Peyer's patch (tissue), 4 donors: ENCODE results near the gene PLEKHG4. TPM values are rescaled to one million over a fixed set of nuclear protein-coding genes. Genes with fewer than 3 reads are reported as not detected.

ENCODE experiments used
- DNase-seq, 3 donors: peaks; one replicate each; pipeline ENCODE4 v3.0.0-alpha.2; 2017 to 2019
- H3K27ac ChIP-seq, 4 donors: fragments of 200-600 bp; sonication (generic); one replicate each; pipeline ENCODE4 v1.5.1; 2016 to 2019
- H3K27me3 ChIP-seq, 2 donors: fragments of 200-600 bp; sonication (generic); one replicate each; pipeline ENCODE4 v1.5.1; 2019
- H3K36me3 ChIP-seq, 3 donors: fragments of 200-600 bp; sonication (generic); one replicate each; pipeline ENCODE4 v1.5.1; 2016 to 2019
- H3K4me1 ChIP-seq, 4 donors: fragments of 200-600 bp; sonication (generic); one replicate each; pipeline ENCODE4 v1.5.1; 2016 to 2019
- H3K4me3 ChIP-seq, 4 donors: fragments of 200-600 bp; sonication (generic); 1 replicate in 3 of 4; 2 replicates in 1 of 4; pipeline ENCODE4 v1.5.1; 2016 to 2019; ENCODE audit warnings: mild to moderate bottlenecking in 1 of 4
- H3K9me3 ChIP-seq, 4 donors: fragments of 200-600 bp; sonication (generic); one replicate each; pipeline ENCODE4 v1.5.1; 2016 to 2019; ENCODE audit warnings: mild to moderate bottlenecking in 1 of 4
- POLR2A ChIP-seq, 2 donors: fragments of 450-650 bp; IDR thresholded peaks; one replicate each; pipeline ENCODE4 v1.5.1; 2017; ENCODE audit warnings: antibody characterized with exemption in 2 of 2, mild to moderate bottlenecking in 2 of 2, moderate library complexity in 2 of 2
- total RNA-seq, 4 donors: library from RNA; depleted of rRNA; stranded (reverse); fragments of >200 nt; gene quantifications; one replicate each; pipeline ENCODE4 v1.1.0, GENCODE V29; 2016
- TF ChIP-seq, protein P1 (sequence below), 6 experiments: fragments of 450-650 bp in 4 of 6; fragments of 200-600 bp in 2 of 6; sonication (generic) in 1 of 6; IDR thresholded peaks; one replicate each; pipeline ENCODE4 v1.5.1; 2017 to 2019; ENCODE audit warnings: antibody characterized with exemption in 6 of 6, mild to moderate bottlenecking in 3 of 6, moderate library complexity in 1 of 6

The PLEKHG4 gene
- total RNA-seq, 4 donors from 2014 or later: 12.3 to 16.5 (median 14.0) TPM

DNA sequence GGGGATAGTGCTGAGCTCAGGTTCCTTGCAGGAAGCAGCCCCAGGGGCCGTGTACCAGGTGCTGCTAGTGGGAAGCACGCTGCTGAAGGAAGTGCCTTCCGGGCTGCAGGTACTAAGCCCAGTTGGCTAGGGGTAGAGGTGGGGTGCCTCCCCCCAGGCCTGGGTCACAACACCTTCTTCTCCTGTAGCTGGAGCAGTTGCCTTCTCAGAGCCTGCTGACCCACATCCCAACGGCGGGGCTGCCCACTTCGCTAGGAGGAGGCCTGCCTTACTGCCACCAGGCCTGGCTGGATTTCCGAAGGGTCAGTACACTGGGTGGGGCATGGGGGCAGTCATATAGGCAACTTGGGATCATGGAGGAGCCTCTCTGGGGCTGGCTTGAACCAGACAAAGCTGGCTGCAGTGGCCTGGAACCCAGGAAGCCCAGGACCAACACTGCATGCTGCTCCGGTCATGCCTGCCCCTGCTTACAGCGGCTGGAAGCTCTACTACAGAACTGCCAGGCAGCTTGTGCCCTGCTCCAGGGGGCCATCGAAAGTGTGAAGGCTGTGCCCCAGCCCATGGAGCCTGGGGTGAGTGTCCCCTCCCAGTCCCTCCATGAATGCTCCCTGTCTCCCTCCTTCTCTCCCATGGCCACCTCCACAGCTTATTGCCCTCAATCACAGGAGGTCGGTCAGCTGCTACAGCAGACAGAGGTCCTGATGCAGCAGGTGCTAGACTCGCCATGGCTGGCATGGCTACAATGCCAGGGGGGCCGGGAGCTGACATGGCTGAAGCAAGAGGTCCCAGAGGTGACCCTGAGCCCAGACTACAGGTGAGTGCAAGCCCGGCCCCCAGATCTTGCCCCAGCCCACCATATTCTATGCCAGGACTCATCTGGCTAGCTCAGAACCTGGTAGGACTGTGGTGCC is 2.5 kb downstream of the PLEKHG4 start:
- TF ChIP-seq, protein P1, sequence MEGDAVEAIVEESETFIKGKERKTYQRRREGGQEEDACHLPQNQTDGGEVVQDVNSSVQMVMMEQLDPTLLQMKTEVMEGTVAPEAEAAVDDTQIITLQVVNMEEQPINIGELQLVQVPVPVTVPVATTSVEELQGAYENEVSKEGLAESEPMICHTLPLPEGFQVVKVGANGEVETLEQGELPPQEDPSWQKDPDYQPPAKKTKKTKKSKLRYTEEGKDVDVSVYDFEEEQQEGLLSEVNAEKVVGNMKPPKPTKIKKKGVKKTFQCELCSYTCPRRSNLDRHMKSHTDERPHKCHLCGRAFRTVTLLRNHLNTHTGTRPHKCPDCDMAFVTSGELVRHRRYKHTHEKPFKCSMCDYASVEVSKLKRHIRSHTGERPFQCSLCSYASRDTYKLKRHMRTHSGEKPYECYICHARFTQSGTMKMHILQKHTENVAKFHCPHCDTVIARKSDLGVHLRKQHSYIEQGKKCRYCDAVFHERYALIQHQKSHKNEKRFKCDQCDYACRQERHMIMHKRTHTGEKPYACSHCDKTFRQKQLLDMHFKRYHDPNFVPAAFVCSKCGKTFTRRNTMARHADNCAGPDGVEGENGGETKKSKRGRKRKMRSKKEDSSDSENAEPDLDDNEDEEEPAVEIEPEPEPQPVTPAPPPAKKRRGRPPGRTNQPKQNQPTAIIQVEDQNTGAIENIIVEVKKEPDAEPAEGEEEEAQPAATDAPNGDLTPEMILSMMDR (IDR thresholded peaks at IDR 0.05): no peak
- no peak for TF ChIP-seq POLR2A (IDR thresholded peaks at IDR 0.05)
- H3K36me3 ChIP-seq: no peaks in the 10 kb centered on the region
- no peaks in the 10 kb centered on the region for H3K27me3 ChIP-seq
- DNase-seq: no peak
- no peak overlapping the region for H3K4me3 ChIP-seq
- peaks cover 0 to 27% (median 7%) of the 10 kb centered on the region in 4 donors for H3K4me1 ChIP-seq
- no peaks in the 10 kb centered on the region for H3K9me3 ChIP-seq
- no peak overlapping the region for H3K27ac ChIP-seq

DNA sequence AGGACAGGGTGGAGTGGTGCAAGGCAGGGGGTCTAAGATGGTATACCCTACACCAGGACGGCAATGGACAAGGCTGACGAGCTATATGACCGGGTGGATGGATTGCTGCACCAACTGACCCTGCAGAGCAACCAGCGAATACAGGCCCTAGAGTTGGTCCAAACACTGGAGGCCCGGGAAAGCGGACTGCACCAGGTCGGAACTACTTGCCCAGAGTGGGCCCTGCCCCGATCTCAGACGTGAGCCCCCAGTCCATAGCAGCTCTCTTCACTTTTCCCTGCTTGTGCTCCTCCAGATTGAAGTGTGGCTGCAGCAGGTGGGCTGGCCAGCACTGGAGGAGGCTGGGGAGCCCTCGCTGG is 3.1 kb downstream of the PLEKHG4 start:
- TF ChIP-seq, protein P1 (IDR thresholded peaks at IDR 0.05): no peak
- TF ChIP-seq POLR2A (IDR thresholded peaks at IDR 0.05): no peak
- Histone ChIP-seq H3K27me3 (no peaks in the 10 kb centered on the region), H3K36me3 (no peaks in the 10 kb centered on the region), H3K4me1 (peaks cover 0 to 21% (median 7%) of the 10 kb centered on the region in 4 donors), H3K9me3 (no peaks in the 10 kb centered on the region), H3K27ac (no peak overlapping the region), H3K4me3 (no peak overlapping the region)
- DNase-seq: no peak

GRCh38 chr16:67283039-67283825 is 3.9 kb downstream of the PLEKHG4 start:
- Histone ChIP-seq H3K4me3 (no peak overlapping the region), H3K27me3 (no peaks in the 10 kb centered on the region), H3K4me1 (peaks cover 0 to 13% (median 6%) of the 10 kb centered on the region in 4 donors), H3K36me3 (no peaks in the 10 kb centered on the region), H3K9me3 (no peaks in the 10 kb centered on the region), H3K27ac (no peak overlapping the region)
- no peak for DNase-seq
- TF ChIP-seq, protein P1 (IDR thresholded peaks at IDR 0.05): no peak

GRCh38 chr16:67283826-67284555 is 4.7 kb downstream of the PLEKHG4 start:
- H3K9me3 ChIP-seq: no peaks in the 10 kb centered on the region
- peaks cover 0 to 6% (median 3%) of the 10 kb centered on the region in 4 donors for H3K4me1 ChIP-seq
- no peak overlapping the region for H3K4me3 ChIP-seq
- H3K36me3 ChIP-seq: no peaks in the 10 kb centered on the region
- TF ChIP-seq, protein P1 (IDR thresholded peaks at IDR 0.05): no peak
- no peak for TF ChIP-seq POLR2A (IDR thresholded peaks at IDR 0.05)
- DNase-seq: no peak
- no peaks in the 10 kb centered on the region for H3K27me3 ChIP-seq
- no peak overlapping the region for H3K27ac ChIP-seq
